Measurements from ENCODE around the gene ALCAM.

The ALCAM gene

GRCh38 chr3:105339946-105340345 lies 26.8 kb upstream of the ALCAM start:
- TF ChIP-seq TCF12 (IDR thresholded peaks at IDR 0.05; ENCODE audit: low read depth) (no peak), ZBTB7A (IDR thresholded peaks at IDR 0.05; ENCODE audit: low read depth) (no peak), CEBPB (IDR thresholded peaks at IDR 0.05) (no peak), CREB1 (IDR thresholded peaks at IDR 0.05; ENCODE audit: low read depth) (no peak), REST (IDR thresholded peaks at IDR 0.05; ENCODE audit: low read depth) (no peak), EP300 (IDR thresholded peaks at IDR 0.05; ENCODE audit: borderline replicate concordance) (no peak), FOXM1 (IDR thresholded peaks at IDR 0.05; ENCODE audit: borderline replicate concordance, low read depth) (no peak), TEAD4 (IDR thresholded peaks at IDR 0.05) (no peak), RAD21 (IDR thresholded peaks at IDR 0.05; ENCODE audit: low read depth) (no peak), YY1 (IDR thresholded peaks at IDR 0.05; ENCODE audit: low read depth) (no peak), TAF1 (IDR thresholded peaks at IDR 0.05; ENCODE audit: low read depth) (no peak)
- TF ChIP-seq, protein P1, sequence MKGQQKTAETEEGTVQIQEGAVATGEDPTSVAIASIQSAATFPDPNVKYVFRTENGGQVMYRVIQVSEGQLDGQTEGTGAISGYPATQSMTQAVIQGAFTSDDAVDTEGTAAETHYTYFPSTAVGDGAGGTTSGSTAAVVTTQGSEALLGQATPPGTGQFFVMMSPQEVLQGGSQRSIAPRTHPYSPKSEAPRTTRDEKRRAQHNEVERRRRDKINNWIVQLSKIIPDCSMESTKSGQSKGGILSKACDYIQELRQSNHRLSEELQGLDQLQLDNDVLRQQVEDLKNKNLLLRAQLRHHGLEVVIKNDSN (IDR thresholded peaks at IDR 0.05) = no peak

DNA sequence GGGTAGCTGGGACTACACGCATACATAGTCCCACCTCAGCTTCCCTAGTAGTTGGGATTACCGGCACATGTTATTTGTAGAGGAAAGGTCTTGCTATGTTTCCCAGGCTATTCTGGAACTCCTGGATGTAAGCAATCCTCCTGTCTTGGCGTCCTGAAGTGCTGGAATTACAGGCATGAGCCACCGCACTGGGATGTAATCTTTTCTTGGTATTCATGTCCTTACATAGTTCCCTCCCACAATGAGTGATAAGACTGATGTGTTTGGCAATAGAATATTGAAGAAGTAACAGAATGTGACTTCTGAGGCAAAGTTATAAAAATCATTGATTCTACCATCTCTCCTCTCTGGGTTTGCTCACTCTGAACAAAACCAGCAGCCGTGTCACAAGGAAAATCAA lies 22.7 kb upstream of the ALCAM start:
- TF ChIP-seq CEBPB (IDR thresholded peaks at IDR 0.05) (no peak), YY1 (IDR thresholded peaks at IDR 0.05; ENCODE audit: low read depth) (no peak), EGR1 (IDR thresholded peaks at IDR 0.05) (no peak), TAF1 (IDR thresholded peaks at IDR 0.05; ENCODE audit: low read depth) (no peak), REST (IDR thresholded peaks at IDR 0.05; ENCODE audit: low read depth) (no peak), EP300 (IDR thresholded peaks at IDR 0.05; ENCODE audit: borderline replicate concordance) (no peak), TEAD4 (IDR thresholded peaks at IDR 0.05) (no peak), CREB1 (IDR thresholded peaks at IDR 0.05; ENCODE audit: low read depth) (no peak), FOXM1 (IDR thresholded peaks at IDR 0.05; ENCODE audit: borderline replicate concordance, low read depth) (no peak), ZBTB7A (IDR thresholded peaks at IDR 0.05; ENCODE audit: low read depth) (no peak), TCF12 (IDR thresholded peaks at IDR 0.05; ENCODE audit: low read depth) (no peak)
- TF ChIP-seq, protein P1 (IDR thresholded peaks at IDR 0.05) = no peak
- TF ChIP-seq, protein P2, sequence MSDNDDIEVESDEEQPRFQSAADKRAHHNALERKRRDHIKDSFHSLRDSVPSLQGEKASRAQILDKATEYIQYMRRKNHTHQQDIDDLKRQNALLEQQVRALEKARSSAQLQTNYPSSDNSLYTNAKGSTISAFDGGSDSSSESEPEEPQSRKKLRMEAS (IDR thresholded peaks at IDR 0.05) = no peak

GRCh38 chr3:105345156-105345555 lies 21.6 kb upstream of the ALCAM start:
- TF ChIP-seq YY1 (IDR thresholded peaks at IDR 0.05; ENCODE audit: low read depth) = no peak
- TF ChIP-seq TEAD4 (IDR thresholded peaks at IDR 0.05) = no peak
- TF ChIP-seq, protein P2 (IDR thresholded peaks at IDR 0.05) = no peak
- no peak for TF ChIP-seq EGR1 (IDR thresholded peaks at IDR 0.05)
- TF ChIP-seq CREB1 (IDR thresholded peaks at IDR 0.05; ENCODE audit: low read depth) = no peak
- TF ChIP-seq TAF1 (IDR thresholded peaks at IDR 0.05; ENCODE audit: low read depth) = no peak
- TF ChIP-seq REST (IDR thresholded peaks at IDR 0.05; ENCODE audit: low read depth) = no peak
- TF ChIP-seq EP300 (IDR thresholded peaks at IDR 0.05; ENCODE audit: borderline replicate concordance) = no peak
- TF ChIP-seq FOXM1 (IDR thresholded peaks at IDR 0.05; ENCODE audit: borderline replicate concordance, low read depth) = no peak
- TF ChIP-seq, protein P1 (IDR thresholded peaks at IDR 0.05) = no peak
- TF ChIP-seq NFIC (IDR thresholded peaks at IDR 0.05) = no peak
- TF ChIP-seq RAD21 (IDR thresholded peaks at IDR 0.05; ENCODE audit: low read depth) = no peak
- TF ChIP-seq TCF12 (IDR thresholded peaks at IDR 0.05; ENCODE audit: low read depth) = no peak
- TF ChIP-seq ZBTB7A (IDR thresholded peaks at IDR 0.05; ENCODE audit: low read depth) = no peak

All from Ishikawa (cell line).